ENCODE data around the gene ANKRD44.
A peak's percentile ranks its signal among the peaks of the same experiment; 100 is the strongest.

The ANKRD44 gene

DNA sequence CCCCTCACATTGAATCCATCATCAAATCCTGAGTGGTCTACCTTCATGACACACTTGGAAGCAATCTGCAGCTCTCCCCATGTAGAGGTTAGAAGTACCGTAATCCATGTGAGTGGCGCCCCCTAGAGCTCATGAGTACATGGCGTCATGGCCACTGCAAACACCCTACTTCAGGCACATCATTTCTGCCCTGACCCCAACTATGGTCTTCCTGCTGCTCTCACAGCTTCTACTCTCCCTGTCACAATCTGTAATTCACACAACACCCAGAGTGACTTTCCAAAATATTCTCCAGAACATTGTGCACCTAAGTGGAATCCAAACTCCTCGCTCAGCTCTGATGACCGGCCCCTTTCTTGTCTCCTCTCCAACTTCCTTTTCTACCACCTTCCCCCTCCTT is 141.9 kb downstream of the ANKRD44 start:
- peak; percentile 85 for DNase-seq

DNA sequence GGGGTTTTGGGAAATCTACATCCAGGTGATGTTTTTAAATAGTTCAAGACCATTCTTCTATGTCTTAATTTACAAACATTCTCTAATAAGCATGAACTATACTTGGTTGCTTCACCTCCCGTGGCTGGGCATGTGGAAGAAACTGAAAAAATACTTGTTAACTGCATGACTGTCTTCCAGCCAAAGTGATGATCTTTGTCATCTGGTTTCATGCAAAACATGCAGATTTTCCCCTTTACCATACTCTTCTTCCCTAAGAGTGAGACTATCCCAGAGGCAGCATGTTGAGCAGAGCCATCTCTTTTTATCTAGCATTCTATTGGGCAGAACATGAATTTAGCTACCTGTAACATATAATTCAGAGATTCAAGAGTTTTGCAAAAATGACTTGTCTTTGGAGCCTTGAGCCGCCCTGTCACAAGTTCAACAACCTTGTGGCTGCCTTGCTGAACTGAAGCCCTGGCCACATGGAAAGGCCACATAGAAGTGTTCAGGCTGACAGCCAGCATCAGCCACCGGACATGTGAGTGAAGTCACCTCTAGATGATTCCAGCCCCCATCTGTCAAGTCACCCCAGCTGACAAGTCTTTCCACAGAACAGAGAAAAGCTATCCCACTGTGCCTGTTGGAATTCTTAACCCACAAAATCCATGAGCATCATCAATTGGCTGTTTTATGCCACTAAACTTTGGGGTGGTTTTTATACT is 142.8 kb downstream of the ANKRD44 start:
- no peak for DNase-seq

DNA sequence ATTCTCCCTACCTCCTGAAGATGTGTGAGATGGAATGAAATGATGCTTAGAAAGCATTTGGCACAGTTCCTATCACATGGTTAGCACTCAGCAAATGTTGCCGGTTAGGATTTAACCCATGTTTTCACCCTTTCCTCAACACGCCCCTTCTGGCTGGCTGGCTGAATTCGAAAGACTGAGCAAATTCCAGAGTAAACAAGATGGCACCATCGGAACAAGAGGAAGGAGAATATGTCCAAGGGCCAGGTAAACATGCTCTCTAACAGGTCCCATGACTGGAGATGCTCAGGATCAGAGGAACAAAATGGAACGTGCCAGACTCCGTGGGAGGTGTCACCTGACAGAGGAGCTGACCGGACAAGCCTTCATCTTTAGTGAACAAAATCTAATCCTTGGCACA is 145.6 kb downstream of the ANKRD44 start:
- no peak for DNase-seq

DNA sequence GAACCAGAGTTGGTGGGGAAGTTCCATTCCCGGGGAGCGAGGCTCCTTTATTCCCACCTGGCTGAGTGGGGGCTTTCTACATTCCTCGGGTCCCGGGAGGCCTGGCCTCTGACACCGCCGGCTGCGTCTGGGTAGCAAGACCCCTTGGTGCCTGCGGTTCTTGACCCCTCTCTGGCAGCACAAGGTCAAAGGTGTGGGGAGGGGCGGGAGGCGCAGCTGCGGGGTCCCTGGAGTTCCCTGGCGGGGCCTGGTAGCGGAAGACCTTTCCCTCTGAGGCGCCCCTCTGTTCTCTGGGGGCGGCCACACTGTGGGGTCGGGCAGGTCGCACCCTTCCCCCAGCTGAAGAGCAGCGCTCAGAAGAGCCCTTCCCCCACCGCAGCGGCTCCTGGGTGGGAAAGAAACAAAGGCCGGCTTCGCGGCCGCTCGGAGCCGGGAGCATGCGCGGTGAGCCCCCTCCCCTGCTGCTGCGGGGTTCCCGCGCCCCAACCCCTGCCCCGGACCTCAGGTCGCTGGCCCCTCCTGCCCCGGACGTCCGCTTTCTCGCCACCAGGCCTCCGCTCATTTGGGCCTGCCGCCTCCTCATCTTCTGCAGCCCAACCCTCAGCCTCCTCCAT is 146.3 kb downstream of the ANKRD44 start:
- no peak for DNase-seq

DNA sequence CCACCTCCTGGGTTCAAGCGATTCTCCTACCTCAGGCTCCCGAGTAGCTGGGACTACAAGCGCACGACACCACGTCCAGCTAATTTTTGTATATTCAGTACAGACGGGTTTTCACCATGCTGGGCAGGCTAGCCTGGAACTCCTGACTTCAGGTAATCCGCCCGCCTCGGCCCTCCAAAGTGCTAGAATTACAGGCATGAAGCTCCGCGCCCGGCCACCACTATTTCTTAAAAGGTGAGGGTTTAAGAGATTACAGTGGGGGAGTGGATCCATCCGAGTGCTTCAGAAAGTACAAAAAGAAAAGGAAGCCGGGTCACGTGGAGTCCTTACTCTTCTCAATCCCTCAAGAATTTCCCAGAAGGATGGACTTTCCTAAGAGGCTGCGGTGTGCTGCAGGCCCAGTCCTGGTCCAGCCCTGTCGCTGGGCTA is 146.9 kb downstream of the ANKRD44 start:
- no peak for DNase-seq

DNA sequence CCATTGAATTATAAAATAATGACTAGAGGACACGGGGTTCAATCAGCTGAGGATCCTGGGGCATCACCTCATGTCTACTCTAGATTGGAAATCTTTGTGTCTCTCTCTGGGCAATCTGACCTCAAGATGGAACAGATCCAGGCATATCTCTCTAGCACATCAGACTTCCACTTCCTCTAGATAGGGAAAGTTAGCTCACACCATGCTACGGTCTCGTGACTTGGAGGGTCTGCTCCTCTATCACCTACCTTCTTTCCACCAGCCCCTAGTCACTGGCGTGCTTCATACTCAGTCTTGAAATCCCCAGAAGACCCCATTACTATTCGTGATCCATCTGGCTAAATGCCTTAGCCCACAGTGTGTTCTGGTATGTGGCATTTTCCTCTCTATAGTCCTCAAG is 148.8 kb downstream of the ANKRD44 start:
- DNase-seq: no peak

DNA sequence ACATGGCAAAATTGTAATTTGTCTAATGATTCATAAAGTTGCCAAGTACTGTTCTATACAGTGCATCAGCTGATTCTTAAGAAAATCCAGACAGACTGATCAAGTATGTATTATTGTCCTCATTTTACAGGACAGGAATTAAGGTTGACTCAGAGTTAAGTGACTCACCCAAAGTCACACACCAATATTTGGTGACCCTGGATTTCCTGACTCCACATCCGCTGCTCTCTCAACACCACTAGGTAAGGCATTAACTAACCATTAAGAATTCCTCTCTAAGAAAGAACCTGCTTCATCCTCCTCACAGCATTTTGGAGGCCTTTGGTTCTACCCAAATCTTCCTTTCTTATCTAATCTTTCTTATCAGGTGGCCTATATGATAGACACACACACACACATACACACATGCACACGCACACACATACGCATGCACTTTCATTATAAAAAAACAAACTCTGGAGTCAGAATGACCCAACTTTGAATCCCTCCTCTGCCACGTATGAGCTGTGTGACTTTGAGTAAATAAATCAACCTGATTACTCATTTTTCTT is 150.8 kb downstream of the ANKRD44 start:
- DNase-seq: peak; percentile 43

DNA sequence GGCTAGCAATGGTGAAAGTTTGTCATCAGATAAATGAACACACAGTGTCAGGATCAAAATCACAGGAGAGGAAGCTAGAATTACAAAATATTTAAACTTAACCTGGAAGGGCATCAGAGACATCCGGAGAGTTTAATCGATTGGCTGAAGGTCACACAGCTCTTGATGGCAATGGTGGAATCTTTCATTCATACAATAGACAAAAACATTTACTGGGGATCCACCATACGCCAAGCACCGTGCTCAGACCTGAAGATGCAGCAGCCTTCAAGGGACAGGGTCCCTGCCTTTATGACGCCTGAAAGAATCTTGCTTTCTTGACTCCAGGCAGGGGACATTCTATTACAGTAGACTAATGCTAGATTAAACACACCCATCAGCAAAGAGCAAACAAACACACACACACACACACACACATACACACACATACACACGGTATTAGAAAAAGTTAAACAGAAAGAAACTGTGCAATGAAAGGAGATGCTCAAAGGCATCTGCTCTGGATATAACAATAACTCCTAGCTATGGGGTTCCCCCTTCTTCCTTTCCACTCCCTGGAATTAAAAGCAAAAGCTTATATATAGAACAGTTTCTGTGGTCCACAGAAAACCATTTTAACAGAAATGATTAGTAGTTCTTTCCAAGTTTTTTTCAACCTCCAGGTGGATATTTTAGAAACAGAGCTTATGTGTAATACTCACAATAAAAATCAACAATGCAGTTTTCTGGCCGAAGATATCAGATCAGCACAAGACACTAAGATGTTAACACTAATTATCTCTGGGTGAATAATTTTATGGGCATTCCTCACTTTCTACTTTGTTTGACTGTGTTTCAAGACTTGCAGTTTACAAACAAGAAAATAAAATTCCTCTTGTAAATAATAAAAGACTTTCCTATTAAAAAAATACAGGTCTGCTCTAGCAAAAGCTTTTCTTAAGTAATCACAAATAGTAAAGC is 151.7 kb downstream of the ANKRD44 start:
- no peak for DNase-seq

DNA sequence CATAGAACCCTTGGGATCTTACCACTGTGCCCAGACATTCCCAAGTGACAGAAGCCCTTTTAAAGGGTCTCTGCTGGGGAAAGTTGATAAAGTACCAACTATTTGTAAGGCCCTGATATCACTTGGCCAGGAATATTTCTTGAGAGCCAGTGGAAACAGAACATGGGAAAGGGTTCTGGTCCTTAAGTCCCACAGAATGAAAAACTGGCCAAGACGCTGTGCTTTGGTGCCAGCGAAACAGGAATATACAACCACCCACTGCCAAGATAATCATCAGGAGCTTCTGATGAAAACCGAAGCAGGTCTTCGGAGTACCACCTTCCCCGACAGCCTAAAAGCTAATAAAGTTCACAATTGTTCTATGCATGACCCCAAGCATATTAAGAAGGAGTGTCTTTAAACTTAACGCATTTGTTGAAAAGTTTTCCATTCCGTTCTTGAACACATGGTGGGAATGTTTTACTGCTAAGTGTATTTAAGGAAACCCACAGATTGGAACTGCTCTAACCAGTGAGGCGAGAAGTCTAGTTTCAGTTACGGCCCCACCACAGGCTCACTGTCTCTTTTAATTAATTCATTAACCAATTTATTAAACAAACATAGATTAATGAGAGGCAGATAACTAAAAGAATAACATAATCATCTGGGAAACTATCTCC is 152.6 kb downstream of the ANKRD44 start:
- no peak for DNase-seq

DNA sequence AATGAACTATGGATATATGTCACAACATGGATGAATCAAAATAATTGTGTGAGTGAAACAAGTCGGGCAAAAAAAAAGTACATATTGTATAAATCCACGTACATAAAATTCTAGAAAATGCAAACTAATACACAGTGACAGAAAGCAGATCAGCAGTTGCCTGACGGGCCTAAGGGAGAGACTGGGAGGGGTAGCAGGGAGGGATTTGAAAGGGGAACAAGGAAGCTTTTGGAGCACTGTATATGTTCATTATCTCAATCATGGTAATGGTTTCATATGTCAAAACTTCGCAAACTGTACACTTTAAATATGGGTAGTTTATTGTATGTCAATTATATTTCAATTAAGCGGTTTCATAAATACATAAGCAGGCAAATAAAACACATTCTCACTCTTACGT is 153.8 kb downstream of the ANKRD44 start:
- DNase-seq: no peak

DNA sequence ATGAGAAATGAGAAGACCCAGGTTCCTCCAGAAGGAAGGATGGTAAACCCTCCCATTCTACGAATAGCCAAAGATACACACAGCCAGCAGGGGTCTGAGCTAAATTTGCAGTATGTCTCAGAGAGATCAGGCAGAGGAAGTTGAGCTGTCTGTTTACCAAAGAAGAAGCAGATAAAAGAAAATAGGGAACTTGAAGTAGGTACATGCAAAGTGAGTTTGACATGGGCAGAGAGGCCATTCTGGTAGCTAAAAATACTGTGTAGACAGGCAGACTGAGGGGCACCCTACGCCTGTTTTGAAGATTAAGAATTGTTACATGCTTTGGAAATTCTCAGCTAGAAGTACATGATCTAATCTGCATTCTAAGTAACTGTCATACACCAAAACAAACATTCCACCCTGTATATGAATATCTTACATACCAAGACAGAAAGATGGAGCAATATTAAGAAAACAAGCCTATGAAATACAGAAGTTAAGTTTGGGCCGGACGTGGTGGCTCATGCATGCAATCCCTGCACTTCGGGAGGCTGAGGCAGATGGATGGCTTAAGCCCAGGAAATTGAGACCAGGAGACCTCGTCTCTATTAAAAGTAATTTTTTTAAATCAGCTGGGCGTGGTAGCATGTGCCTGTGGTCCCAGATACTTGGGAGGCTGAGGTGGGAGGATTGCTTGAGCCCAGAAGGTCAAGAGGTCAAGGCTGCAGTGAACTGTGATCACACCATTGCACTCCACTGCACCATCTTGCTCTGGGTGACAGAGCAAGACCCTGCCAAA is 157.9 kb downstream of the ANKRD44 start:
- DNase-seq: no peak

DNA sequence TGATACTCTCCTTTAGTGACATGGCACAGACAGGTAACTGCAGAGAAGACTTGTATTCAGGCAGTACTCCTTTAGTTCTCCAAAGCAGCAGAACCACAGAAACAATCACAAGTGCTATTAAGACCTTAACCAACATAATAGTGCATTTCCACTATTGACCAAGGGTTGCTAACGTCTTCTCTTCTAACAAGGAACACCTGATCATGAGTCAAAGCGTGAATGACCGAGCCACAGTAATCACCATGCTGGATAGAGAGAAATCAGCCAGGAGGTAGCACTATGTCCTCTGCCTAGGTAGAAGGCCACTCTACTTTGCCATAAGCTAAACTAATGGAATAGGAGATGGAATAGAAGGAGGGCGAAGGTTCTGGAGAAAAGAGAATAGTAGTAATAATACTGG is 161.0 kb downstream of the ANKRD44 start:
- no peak for DNase-seq

DNA sequence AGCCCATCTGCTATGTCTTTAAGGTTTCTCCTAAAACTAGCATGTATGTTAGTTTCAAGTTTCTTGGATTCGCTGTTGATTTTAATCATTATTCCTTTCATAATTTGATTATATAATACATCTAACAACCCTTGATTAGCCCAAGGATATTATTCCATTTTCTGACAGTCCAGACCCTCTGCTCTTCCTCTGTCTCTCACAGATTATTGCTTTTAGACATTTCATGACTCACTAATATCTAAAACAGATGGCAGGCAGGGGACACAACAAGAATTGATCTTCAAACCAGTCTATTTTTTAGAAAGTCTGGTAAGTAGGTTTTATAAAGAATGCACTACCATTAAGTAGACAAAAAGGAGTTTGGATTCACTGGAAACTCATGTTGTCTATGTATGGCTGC is 162.2 kb downstream of the ANKRD44 start:
- DNase-seq: no peak

DNA sequence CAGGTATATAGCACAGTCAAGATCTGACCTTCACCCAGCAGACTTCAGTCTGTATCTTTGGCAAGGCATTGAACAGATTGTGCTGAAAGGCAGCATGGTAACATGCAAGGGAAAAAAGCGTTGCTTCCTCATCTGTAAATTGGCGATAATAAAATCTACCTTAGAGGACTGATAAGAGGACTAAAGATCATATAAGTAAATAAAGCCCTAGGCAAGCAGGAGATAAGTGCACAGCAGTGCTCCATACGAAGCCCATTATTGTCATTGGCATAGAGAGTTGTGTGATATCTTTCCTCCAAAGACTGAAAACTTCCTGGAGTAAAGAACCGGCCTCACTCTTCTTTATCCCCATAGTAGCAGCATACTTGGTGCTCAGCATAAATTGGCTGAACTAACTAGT is 162.6 kb downstream of the ANKRD44 start:
- DNase-seq: no peak

DNA sequence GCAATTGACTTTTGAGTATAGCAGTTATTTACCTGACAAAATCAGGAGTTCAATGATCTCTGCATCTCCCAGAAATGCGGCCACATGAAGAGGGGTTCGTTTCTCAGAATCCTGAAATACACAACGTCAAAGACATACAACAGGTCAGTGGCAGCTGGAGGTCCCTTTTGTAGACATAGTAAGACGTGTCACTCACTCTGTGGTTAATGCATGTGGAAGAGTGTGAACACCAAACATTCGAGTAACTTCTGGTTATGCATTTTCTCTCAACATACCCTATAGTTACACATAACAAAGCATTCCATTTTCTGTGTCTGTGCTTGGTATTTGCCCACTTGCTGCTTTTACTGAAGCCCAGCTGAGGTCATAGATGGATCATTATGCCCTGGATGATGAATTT is 163.6 kb downstream of the ANKRD44 start:
- DNase-seq: no peak

DNA sequence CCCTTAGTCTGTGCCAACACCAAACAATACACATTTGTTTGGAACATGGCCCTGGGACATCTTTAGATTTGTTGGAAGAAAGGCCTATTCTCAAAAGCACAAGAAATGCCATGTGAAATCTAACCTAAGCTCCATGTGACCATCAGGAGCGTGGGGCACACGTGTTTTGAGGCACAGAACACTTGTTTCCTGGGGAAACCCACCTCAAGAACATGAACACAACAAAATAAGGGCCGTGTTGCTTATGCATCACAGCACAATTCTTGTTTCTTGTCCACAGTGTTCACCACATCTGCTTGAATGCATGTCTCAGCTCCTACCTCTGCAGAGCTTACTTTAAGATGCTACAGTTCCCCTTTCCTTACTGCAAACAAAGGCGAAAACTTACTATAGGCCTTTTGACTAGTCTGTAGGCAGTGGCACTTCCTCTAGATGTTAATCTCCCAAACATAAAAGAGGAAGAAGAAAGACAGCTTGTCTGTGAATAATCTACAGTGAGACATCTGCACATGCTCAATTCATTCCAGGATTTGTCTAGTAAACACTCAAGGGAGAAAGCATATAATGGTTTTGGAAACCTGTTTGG is 165.0 kb downstream of the ANKRD44 start:
- no peak for DNase-seq

DNA sequence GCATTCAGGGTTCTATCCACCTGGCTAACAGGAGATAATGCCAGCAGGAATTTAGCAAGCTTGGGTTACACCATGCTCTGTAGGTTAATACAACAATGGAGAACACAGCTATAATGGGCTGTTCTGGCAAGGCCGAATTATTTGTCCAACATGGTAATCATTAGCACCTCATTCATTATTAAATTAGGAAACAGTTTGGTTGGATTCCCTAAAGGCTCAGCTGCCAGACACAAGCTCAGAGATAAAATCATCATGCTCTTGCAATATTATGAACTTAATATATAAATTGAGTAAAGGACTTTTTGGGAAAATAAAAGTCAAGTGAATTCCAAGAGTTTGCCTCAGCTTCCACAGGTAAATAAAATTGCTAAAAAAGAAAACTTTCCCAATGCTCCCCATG is 166.4 kb downstream of the ANKRD44 start:
- no peak for DNase-seq

DNA sequence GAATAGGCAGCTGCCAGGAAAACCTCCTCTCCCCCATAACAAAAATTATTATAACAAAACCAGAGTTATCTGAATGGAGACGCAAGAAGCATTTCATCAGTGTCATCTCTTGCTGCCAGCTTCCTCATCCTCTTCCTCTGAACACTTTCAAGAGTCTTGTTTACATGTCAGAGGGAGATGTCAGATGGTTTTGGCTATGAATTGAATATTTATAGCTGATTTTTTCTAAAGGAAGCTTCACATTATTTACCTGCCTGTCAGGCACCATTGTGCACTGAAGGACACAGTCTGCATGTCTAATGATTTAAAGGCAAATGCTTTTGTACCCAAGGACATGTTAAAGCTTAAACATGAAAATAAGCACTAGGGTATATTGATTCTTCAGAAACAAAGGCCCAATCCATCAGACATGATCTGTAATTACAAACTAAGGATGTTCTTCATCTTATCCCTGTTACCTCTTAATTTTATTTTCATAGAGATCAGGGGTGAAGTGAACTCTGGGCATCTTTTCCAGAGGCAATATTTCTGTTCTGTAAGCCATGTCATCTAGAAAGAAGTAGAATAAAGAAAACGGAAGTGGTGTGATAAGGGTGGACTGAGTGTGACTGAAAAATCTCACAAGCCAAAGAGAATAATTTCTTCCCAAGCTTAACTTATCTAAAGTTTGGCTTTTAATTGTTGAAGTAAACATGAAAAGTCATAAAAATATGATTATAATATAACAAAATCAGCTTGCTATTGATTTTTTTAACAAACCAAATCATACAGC is 168.7 kb downstream of the ANKRD44 start:
- no peak for DNase-seq

DNA sequence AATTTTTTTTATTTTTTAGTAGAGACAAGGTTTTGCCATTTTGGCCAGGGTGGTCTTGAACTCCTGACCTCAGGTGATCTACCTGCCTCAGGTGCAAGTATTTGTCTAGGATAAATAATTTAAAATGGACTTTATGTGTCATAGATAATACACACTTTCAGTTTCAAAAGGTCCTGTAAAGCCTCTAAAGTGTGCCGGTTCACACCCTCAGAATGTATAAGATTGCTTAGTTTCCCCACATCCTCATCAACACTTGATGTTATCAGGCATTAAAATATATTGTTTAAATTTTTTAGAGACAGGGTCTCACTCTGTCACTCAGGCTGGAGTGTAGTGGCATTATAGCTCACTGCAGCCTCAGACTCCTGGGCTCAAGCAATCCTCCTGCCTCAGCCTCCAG is 170.5 kb downstream of the ANKRD44 start:
- no peak for DNase-seq

DNA sequence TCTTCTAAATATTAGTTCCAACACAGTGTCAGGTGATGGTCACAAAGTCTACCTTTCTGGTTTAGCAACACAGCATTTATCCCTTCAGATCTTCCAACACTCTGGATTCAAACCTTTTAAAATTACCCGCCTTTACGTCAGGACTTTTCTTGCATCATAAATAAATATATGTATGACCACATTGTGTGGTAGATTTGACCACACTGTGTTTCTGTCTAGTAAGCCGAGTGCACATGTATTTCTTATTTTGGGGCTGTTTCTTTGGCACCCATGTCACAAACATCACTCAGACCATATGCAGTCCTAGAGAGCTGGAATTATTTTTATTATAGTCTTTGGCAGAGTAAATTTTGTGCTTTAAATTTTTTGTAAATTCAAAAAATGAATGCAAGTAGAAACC is 172.1 kb downstream of the ANKRD44 start:
- no peak for DNase-seq
